HepG2 (cell line): ENCODE data around the gene PEX5. TPM values are rescaled to one million over a fixed set of nuclear protein-coding genes. Genes with fewer than 3 reads are reported as not detected.

ENCODE experiments used
- ARNTL ChIP-seq: sonication (generic); formaldehyde crosslinking; IDR thresholded peaks from 2 replicates; pipeline ENCODE4 v1.4.0; 2020; ENCODE audit warnings: mild to moderate bottlenecking, missing genetic modification reagents
- ATRX ChIP-seq: sonication (generic); formaldehyde crosslinking; IDR thresholded peaks from 2 replicates; pipeline ENCODE4 v1.4.0; 2020; ENCODE audit warnings: missing genetic modification reagents, borderline replicate concordance
- CEBPG ChIP-seq: IDR thresholded peaks from 2 replicates; pipeline ENCODE4 v1.6.1; 2016
- ELF3 ChIP-seq: IDR thresholded peaks from 2 replicates; pipeline ENCODE4 v1.6.1; 2016; ENCODE audit warnings: missing genetic modification reagents, missing compliant biosample characterization
- GABPA ChIP-seq, 2 experiments: IDR thresholded peaks; 2 replicates each; pipeline ENCODE4 v1.6.1; 2011 to 2016; ENCODE audit warnings: low read depth in 2 of 2, low read length in 1 of 2, missing biosample characterization in 1 of 2, missing genetic modification characterization in 1 of 2
- HBP1 ChIP-seq: IDR thresholded peaks from 2 replicates; pipeline ENCODE4 v1.6.1; 2016; ENCODE audit warnings: low read depth, control low read depth
- HOXA9 ChIP-seq: sonication (generic); formaldehyde crosslinking; IDR thresholded peaks from 2 replicates; pipeline ENCODE4 v1.8.1; 2022; ENCODE audit warnings: missing genetic modification reagents, mild to moderate bottlenecking, moderate library complexity, borderline replicate concordance
- IKZF4 ChIP-seq: sonication (generic); formaldehyde crosslinking; IDR thresholded peaks from 2 replicates; pipeline ENCODE4 v1.5.1; 2020; ENCODE audit warnings: borderline replicate concordance, mild to moderate bottlenecking, low read depth, missing genetic modification reagents; ENCODE audit errors: not compliant biosample characterization
- MATR3 ChIP-seq: sonication (generic); formaldehyde crosslinking; IDR thresholded peaks from 2 replicates; pipeline ENCODE4 v1.4.0; 2020; ENCODE audit warnings: missing genetic modification reagents
- MTA3 ChIP-seq: sonication (generic); formaldehyde crosslinking; IDR thresholded peaks from 2 replicates; pipeline ENCODE4 v1.4.0; 2020; ENCODE audit warnings: missing genetic modification reagents
- MYC ChIP-seq: sonication (generic); formaldehyde crosslinking; IDR thresholded peaks from 2 replicates; pipeline ENCODE4 v1.9.0; 2021; ENCODE audit warnings: missing genetic modification reagents, borderline replicate concordance
- PHF21A ChIP-seq: sonication (generic); formaldehyde crosslinking; IDR thresholded peaks from 2 replicates; pipeline ENCODE4 v1.5.0; 2020; ENCODE audit warnings: mild to moderate bottlenecking, missing genetic modification reagents
- POLR2AphosphoS5 ChIP-seq: IDR thresholded peaks from 2 replicates; pipeline ENCODE4 v1.6.1; 2012; ENCODE audit warnings: low read depth, low read length
- RARA ChIP-seq: IDR thresholded peaks from 2 replicates; pipeline ENCODE4 v1.6.1; 2016; ENCODE audit warnings: missing genetic modification reagents, missing compliant biosample characterization
- TBL1XR1 ChIP-seq: fragments of 150-350 bp; IDR thresholded peaks from 2 replicates; pipeline ENCODE4 v1.6.1; 2014; ENCODE audit warnings: borderline replicate concordance, low read length; ENCODE audit not compliant: partially characterized antibody
- ZKSCAN1 ChIP-seq: fragments of 150-350 bp; IDR thresholded peaks from 2 replicates; pipeline ENCODE4 v1.6.1; 2014; ENCODE audit warnings: low read length
- ZNF124 ChIP-seq: sonication (generic); formaldehyde crosslinking; IDR thresholded peaks from 2 replicates; pipeline ENCODE4 v1.4.0; 2020; ENCODE audit warnings: missing genetic modification reagents
- ZNF256 ChIP-seq: sonication (generic); formaldehyde crosslinking; conservative IDR thresholded peaks from 2 replicates; pipeline ENCODE4 v1.4.0; 2020; ENCODE audit warnings: missing genetic modification reagents
- ZNF614 ChIP-seq: IDR thresholded peaks from 2 replicates; pipeline ENCODE4 v1.6.1; 2018; ENCODE audit warnings: missing biosample characterization, missing genetic modification reagents, inconsistent platforms, borderline replicate concordance
- ZNF7 ChIP-seq: IDR thresholded peaks from 2 replicates; pipeline ENCODE4 v1.6.1; 2016; ENCODE audit warnings: missing biosample characterization, missing genetic modification reagents
- ZNF766 ChIP-seq: sonication (generic); formaldehyde crosslinking; IDR thresholded peaks from 2 replicates; pipeline ENCODE4 v1.5.0; 2020; ENCODE audit warnings: missing genetic modification reagents, borderline replicate concordance
- ZNF777 ChIP-seq: sonication (generic); formaldehyde crosslinking; IDR thresholded peaks from 2 replicates; pipeline ENCODE4 v1.4.0; 2020; ENCODE audit warnings: missing genetic modification reagents
- ZSCAN22 ChIP-seq: sonication (generic); formaldehyde crosslinking; IDR thresholded peaks from 2 replicates; pipeline ENCODE4 v1.4.0; 2020; ENCODE audit warnings: mild to moderate bottlenecking, missing genetic modification reagents
- ZSCAN30 ChIP-seq: sonication (generic); formaldehyde crosslinking; IDR thresholded peaks from 2 replicates; pipeline ENCODE4 v1.5.0; 2020; ENCODE audit warnings: mild to moderate bottlenecking, missing genetic modification reagents
- polyA plus RNA-seq, 8 experiments: library from polyadenylated mRNA; depleted of rRNA in 3 of 8; stranded (reverse) in 7 of 8; unstranded in 1 of 8; fragments of >200 nt; fragmentation: Illumina TruSeq in 4 of 8; extraction: Trizol in 4 of 8; gene quantifications; 2 replicates each; pipeline versions ENCODE4 v1.2.1 to v1.2.3, GENCODE V29; 2011 to 2016; ENCODE audit warnings: low read depth in 4 of 8, missing spikeins in 1 of 8, mixed read lengths in 1 of 8; ENCODE audit not compliant: insufficient read depth in 1 of 8
- total RNA-seq, 5 experiments: library from RNA; depleted of rRNA; stranded (reverse); fragments of >200 nt; fragmentation: Illumina TruSeq; extraction: Trizol; gene quantifications; 2 replicates each; pipeline ENCODE4 v1.2.3, GENCODE V29; 2016; ENCODE audit warnings: low read depth in 1 of 5
- TF ChIP-seq, protein P1 (sequence below): sonication (generic); formaldehyde crosslinking; IDR thresholded peaks from 2 replicates; pipeline ENCODE4 v1.4.0; 2020; ENCODE audit warnings: low read depth, mild to moderate bottlenecking, missing genetic modification reagents
- TF ChIP-seq, protein P2 (sequence below): sonication (generic); formaldehyde crosslinking; IDR thresholded peaks from 2 replicates; pipeline ENCODE4 v1.4.0; 2020; ENCODE audit warnings: mild to moderate bottlenecking, missing genetic modification reagents, borderline replicate concordance
- TF ChIP-seq, protein P3 (sequence below): IDR thresholded peaks from 2 replicates; pipeline ENCODE4 v1.6.1; 2016; ENCODE audit warnings: mild to moderate bottlenecking, missing biosample characterization, missing genetic modification reagents

Gene PEX5
- total and polyA plus RNA-seq, 2 of the 13 experiments (the other 11 are each of a cell fraction or from before 2014, with no cell fraction given), result 16.4 to 29.0 TPM

- TF ChIP-seq IKZF4 (CRISPR knock-in tag), result no peak
- TF ChIP-seq MATR3 (CRISPR knock-in tag), result no peak
- TF ChIP-seq ZKSCAN1, result no peak
- TF ChIP-seq MYC, result peak; percentile 52
- TF ChIP-seq MTA3, result no peak
- 0 out of 2 replicates have a peak, but pooled peaks have one; percentile 14 for TF ChIP-seq PHF21A (CRISPR knock-in tag)
- TF ChIP-seq ZNF124 (CRISPR knock-in tag), result no peak
- TF ChIP-seq ZNF614 (CRISPR knock-in tag), result no peak
- TF ChIP-seq ZNF766 (CRISPR knock-in tag), result no peak
- peak; percentile 56; the same call in 1 of the 2 replicates for TF ChIP-seq HBP1 (CRISPR knock-in tag)
- TF ChIP-seq GABPA (IDR thresholded peaks at IDR 0.05; ENCODE audit: low read depth, low read length), result peak; percentile 47
- TF ChIP-seq GABPA (CRISPR knock-in tag; IDR thresholded peaks at IDR 0.05; ENCODE audit: low read depth), result peak; percentile 80
- peak; percentile 8; the same call in 1 of the 2 replicates for TF ChIP-seq ELF3 (CRISPR knock-in tag)
- TF ChIP-seq, protein P1, sequence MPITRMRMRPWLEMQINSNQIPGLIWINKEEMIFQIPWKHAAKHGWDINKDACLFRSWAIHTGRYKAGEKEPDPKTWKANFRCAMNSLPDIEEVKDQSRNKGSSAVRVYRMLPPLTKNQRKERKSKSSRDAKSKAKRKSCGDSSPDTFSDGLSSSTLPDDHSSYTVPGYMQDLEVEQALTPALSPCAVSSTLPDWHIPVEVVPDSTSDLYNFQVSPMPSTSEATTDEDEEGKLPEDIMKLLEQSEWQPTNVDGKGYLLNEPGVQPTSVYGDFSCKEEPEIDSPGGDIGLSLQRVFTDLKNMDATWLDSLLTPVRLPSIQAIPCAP (CRISPR knock-in tag), result no peak
- TF ChIP-seq HOXA9 (CRISPR knock-in tag), result no peak
- TF ChIP-seq, protein P2, sequence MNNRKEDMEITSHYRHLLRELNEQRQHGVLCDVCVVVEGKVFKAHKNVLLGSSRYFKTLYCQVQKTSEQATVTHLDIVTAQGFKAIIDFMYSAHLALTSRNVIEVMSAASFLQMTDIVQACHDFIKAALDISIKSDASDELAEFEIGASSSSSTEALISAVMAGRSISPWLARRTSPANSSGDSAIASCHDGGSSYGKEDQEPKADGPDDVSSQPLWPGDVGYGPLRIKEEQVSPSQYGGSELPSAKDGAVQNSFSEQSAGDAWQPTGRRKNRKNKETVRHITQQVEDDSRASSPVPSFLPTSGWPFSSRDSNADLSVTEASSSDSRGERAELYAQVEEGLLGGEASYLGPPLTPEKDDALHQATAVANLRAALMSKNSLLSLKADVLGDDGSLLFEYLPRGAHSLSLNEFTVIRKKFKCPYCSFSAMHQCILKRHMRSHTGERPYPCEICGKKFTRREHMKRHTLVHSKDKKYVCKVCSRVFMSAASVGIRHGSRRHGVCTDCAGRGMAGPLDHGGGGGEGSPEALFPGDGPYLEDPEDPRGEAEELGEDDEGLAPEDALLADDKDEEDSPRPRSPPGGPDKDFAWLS (CRISPR knock-in tag), result no peak
- no peak; the same call in 1 of the 2 replicates for TF ChIP-seq ZNF777 (CRISPR knock-in tag)
- no peak for TF ChIP-seq ZNF256 (CRISPR knock-in tag)
- no peak for TF ChIP-seq ATRX
- TF ChIP-seq, protein P3, sequence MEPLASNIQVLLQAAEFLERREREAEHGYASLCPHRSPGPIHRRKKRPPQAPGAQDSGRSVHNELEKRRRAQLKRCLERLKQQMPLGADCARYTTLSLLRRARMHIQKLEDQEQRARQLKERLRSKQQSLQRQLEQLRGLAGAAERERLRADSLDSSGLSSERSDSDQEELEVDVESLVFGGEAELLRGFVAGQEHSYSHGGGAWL (CRISPR knock-in tag), result 0 out of 2 replicates have a peak, but pooled peaks have one; percentile 9
- no peak for TF ChIP-seq CEBPG (CRISPR knock-in tag)
- peak; percentile 5; the same call in 1 of the 2 replicates for TF ChIP-seq RARA (CRISPR knock-in tag)
- no peak for TF ChIP-seq ZSCAN30 (CRISPR knock-in tag)
- TF ChIP-seq ZNF7, result no peak
- TF ChIP-seq ARNTL (CRISPR knock-in tag), result no peak
- no peak for TF ChIP-seq POLR2AphosphoS5
- TF ChIP-seq TBL1XR1, result no peak
- no peak for TF ChIP-seq ZSCAN22 (CRISPR knock-in tag)
Measured at GRCh38 chr12:7189398-7190267, at the start of gene PEX5 (continued).
